HL-60 (cell line): ENCODE results near the gene SEC23IP.
A peak's percentile ranks its signal among the peaks of the same experiment; 100 is the strongest.

ENCODE experiments used
- POLR2AphosphoS5 ChIP-seq: IDR thresholded peaks from 2 replicates; pipeline ENCODE4 v1.6.1; 2012; ENCODE audit warnings: low read depth
- SPI1 ChIP-seq: IDR thresholded peaks from 2 replicates; pipeline ENCODE4 v1.6.1; 2012; ENCODE audit warnings: low read depth, mild to moderate bottlenecking, borderline replicate concordance
- TF ChIP-seq, protein P1 (sequence below): IDR thresholded peaks from one replicate; pipeline ENCODE4 v1.5.1; 2011; ENCODE audit warnings: low read length, control low read depth, inconsistent platforms; ENCODE audit not compliant: insufficient read depth
- TF ChIP-seq, protein P2 (sequence below): IDR thresholded peaks from 2 replicates; pipeline ENCODE4 v1.6.1; 2012; ENCODE audit warnings: low read depth; ENCODE audit not compliant: insufficient replicate concordance

DNA sequence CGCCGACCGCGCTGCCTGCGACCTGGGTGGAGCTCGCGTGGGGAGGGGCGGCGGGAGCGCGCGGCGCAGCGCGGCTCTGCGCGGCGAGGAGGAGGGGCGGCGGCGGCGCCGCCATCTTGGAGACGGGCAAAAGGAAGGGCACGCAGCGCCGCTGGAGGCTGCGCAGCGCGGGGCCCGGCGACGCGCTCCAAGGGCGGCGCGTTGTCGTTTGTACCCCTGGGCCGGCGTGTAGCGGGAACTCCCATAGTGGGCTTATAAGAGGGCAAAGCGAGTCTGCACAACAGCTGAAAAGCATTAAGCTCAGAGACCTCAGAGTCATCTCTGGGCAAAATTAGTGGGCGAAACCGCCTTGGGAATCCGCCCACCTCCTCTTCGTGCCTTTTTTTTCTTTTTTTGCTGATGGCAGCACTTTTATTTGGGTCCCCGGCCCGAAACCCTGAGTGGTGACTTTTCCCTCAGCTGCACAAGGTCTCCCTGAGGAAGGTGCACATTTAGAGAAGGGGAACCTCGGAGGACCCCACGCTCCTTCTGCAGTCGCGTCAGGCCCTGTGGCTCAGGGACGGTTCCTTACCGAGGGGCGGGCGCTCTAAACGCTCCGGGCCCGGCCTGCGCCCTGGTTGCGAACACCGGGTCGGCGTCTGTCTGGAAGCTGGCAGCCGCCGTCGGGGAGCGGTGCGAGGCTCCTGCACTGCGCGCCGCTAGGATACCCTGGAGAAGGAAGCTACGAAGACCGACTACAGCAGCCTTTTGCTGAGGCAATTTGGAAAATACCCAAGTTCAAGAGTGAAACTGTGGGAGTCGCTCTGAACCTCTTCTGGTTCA is 19.5 kb upstream of the SEC23IP start:
- TF ChIP-seq, protein P1, sequence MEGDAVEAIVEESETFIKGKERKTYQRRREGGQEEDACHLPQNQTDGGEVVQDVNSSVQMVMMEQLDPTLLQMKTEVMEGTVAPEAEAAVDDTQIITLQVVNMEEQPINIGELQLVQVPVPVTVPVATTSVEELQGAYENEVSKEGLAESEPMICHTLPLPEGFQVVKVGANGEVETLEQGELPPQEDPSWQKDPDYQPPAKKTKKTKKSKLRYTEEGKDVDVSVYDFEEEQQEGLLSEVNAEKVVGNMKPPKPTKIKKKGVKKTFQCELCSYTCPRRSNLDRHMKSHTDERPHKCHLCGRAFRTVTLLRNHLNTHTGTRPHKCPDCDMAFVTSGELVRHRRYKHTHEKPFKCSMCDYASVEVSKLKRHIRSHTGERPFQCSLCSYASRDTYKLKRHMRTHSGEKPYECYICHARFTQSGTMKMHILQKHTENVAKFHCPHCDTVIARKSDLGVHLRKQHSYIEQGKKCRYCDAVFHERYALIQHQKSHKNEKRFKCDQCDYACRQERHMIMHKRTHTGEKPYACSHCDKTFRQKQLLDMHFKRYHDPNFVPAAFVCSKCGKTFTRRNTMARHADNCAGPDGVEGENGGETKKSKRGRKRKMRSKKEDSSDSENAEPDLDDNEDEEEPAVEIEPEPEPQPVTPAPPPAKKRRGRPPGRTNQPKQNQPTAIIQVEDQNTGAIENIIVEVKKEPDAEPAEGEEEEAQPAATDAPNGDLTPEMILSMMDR = no peak
- TF ChIP-seq, protein P2, sequence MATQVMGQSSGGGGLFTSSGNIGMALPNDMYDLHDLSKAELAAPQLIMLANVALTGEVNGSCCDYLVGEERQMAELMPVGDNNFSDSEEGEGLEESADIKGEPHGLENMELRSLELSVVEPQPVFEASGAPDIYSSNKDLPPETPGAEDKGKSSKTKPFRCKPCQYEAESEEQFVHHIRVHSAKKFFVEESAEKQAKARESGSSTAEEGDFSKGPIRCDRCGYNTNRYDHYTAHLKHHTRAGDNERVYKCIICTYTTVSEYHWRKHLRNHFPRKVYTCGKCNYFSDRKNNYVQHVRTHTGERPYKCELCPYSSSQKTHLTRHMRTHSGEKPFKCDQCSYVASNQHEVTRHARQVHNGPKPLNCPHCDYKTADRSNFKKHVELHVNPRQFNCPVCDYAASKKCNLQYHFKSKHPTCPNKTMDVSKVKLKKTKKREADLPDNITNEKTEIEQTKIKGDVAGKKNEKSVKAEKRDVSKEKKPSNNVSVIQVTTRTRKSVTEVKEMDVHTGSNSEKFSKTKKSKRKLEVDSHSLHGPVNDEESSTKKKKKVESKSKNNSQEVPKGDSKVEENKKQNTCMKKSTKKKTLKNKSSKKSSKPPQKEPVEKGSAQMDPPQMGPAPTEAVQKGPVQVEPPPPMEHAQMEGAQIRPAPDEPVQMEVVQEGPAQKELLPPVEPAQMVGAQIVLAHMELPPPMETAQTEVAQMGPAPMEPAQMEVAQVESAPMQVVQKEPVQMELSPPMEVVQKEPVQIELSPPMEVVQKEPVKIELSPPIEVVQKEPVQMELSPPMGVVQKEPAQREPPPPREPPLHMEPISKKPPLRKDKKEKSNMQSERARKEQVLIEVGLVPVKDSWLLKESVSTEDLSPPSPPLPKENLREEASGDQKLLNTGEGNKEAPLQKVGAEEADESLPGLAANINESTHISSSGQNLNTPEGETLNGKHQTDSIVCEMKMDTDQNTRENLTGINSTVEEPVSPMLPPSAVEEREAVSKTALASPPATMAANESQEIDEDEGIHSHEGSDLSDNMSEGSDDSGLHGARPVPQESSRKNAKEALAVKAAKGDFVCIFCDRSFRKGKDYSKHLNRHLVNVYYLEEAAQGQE = no peak
- TF ChIP-seq POLR2AphosphoS5 (peak; percentile 18; the same call in 1 of the 2 replicates), SPI1 (no peak)
